NCI-H146 treated with DMSO at 0.1 percent for 48 hours (cell line): ENCODE measurements around the gene TCF12.
A peak's percentile ranks its signal among the peaks of the same experiment; 100 is the strongest.
"Not testable (repeated sequence)": the region's sequence is repeated elsewhere in the genome, so short reads cannot be mapped to it uniquely, and the experiment has no call there.

Experiments used
- DNase-seq: peaks from one replicate; lab custom pipeline; 2025; ENCODE audit not compliant: unreplicated experiment; lab: John Stamatoyannopoulos, UW

TCF12 gene

DNA sequence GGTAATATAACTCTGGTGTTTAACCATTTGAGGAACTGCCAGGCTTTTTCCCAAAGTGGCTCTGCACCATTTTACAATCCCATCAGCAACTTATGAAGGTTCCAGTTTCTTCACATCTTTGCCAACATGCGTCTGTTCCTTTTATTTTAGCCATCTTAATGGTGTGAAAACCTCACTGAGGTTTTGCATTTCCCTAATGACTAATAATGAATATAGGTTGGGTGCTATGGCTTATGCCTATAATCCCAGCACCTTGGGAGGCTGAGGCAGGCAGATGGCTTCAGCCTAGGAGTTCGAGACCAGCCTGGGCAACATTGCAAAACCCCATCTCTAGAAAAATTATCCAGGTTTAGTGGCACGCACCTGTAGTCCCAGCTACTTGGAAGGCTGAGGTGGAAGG lies 210.6 kb downstream of the TCF12 start:
- DNase-seq = no peak

DNA sequence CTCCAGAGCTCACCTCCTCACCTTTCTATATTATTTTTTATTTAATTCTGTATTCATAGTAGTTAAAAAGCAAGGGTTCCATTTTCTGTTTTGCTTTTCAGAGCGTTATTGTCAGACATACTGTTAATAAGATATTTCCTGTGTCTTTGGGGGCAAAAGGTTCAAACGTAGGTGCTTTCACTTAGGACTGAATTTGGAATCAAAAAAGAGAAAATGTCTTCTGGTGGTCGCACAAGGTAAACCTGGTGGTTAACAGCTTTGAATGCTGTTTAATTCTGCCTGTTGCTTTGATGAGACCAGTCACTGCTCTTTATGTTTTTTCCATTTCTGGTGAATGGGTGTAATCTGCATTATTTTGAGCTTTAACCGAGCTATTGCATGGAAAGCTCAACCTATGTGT lies 212.5 kb downstream of the TCF12 start:
- DNase-seq = no peak

DNA sequence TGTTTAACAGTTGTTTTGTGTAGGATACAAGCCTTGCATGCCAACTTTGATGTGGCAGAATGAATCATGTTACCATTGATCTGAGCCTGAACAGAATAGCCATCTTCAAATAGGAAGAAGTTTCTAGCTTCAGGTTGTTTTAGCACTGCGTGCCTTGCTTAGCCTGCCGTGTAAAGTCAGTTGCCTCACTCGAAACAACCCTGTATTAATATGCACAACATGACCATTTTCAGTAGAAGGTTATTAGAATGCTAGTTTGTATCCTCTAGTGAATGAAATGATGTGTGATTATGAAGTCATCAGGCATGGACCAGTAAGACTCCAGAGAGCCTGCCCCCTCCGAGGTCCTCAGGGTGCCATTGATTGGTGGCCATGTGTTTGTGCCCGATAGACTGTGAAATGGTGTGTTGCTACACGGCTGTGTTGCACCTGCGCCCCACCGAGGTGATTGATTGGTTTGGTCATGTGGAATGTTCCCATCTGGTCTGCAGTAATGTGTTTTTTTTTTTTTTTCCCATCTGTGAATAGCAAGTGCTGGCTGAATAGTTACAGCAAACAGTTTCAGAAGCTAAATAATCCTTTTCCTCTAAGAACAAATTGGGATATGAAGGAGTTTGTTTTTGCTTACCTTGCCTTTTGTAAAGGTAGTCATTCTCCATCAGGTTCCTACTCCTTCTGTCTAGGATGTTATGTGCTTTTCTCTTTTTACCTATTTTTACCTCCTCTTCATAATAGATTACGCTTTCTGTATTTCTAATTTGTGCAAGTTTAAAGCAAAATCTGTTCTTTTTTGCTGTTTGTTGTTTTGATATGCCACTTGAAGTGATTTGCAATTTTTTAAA lies 214.9 kb downstream of the TCF12 start:
- DNase-seq = peak; percentile 86

GRCh38 chr15:57134071-57134605 lies 215.7 kb downstream of the TCF12 start:
- no peak for DNase-seq

DNA sequence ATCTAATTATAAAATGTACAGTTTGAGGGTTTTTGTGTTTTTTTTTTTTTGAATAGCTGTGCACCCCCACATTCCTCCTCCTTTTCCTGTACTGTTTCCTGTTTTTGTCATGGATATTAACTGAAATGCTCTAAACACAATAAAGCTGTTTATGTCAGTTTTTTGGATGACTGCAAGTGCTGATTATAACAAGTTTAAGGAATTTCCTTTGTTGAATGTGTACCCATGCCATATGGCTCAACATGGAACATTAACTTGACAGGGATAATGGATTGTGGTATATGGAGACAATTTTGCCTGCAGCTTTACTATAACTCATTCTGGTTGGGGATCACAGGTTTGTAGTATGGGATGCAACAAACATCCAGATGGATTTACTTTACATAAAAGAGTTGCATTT lies 216.4 kb downstream of the TCF12 start:
- DNase-seq = no peak

- DNase-seq = no peak
Measured at GRCh38 chr15:57135800-57136199, 217.4 kb downstream of the TCF12 start.

DNA sequence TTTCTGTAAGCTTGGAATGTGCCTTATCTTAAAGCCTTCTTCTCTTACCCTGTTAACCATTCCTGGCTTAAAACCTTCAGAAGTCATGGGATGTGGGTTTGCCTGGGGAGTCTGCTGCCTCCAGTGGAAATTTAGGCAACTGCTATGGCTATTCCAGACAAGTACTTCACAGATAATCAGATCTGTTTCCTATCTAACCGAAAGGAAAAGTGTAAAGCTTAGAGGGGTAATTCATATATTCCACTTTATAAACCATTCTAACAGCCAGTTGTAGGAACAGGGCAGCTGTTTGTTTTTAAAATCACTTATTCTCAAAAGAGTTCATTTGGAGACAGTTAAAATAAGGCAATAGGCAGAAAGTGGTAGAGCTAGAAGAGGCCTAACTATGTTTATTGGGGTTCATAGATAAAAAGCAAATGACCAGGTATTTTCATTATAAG lies 219.9 kb downstream of the TCF12 start:
- no peak for DNase-seq

DNA sequence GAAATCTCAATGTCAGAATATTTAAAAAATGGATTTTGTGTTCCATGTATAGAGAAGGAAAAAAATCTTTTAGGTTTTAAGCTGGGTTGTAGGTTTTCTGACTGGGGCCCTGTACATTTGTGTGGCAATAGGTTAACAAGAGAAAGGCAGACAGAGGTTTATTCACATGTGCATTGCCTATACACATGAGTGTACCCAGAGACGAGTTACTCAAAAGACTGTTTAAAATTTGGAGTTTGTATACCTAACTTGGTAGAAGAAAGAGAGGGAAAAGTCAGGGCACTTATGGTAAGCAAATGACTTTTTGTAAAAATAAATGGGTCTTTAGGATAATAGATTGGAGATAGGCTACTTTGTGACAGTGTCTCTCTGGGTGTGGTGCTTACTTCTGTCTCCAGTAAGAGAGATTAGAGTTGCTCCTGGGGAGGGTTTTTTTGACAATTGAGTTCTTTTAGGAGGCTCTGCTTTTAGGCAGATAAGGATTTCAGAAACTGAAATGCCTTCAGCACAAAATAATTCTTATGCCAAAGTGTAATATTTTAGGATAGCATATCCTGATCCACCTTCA lies 225.2 kb downstream of the TCF12 start:
- DNase-seq = no peak

GRCh38 chr15:57144448-57144847 lies 226.0 kb downstream of the TCF12 start:
- DNase-seq = no peak

DNA sequence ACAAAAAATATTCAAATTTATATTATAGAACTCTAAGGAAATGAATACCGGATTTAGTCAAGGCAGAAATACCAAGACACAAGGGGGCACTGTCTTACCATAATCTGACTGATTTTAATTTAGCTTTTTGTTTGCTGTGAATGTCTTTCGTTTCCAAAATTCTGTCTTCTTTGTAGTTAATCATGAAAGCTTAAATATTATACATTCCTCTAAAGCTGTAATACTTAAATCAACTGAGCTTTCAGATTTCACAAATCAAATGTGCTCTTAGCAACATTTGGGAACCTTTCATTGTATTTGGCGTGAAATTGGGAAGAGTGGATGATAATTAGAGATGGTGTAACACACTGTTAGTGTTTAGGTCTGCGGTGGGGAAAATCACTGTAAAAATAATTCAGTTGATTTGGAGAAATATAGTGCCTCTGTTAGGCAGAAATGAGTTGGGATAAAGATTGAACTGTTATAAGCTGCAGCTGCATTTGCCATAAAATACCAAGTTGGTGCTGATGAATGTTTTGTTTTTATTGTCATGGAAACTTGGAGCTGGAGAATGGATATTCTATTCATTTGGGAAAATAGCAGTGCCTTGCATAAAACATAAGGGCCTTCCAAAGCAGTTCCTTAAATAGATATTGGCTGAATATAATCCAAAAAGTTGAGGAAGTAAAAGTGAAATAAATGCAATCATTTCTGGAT lies 228.2 kb downstream of the TCF12 start:
- DNase-seq = peak; percentile 38

- no peak for DNase-seq
Measured at GRCh38 chr15:57147621-57148020, 229.2 kb downstream of the TCF12 start.

GRCh38 chr15:57148262-57148661 lies 229.8 kb downstream of the TCF12 start:
- no peak for DNase-seq

- DNase-seq = no peak
Measured at GRCh38 chr15:57149196-57149595, 230.8 kb downstream of the TCF12 start.

DNA sequence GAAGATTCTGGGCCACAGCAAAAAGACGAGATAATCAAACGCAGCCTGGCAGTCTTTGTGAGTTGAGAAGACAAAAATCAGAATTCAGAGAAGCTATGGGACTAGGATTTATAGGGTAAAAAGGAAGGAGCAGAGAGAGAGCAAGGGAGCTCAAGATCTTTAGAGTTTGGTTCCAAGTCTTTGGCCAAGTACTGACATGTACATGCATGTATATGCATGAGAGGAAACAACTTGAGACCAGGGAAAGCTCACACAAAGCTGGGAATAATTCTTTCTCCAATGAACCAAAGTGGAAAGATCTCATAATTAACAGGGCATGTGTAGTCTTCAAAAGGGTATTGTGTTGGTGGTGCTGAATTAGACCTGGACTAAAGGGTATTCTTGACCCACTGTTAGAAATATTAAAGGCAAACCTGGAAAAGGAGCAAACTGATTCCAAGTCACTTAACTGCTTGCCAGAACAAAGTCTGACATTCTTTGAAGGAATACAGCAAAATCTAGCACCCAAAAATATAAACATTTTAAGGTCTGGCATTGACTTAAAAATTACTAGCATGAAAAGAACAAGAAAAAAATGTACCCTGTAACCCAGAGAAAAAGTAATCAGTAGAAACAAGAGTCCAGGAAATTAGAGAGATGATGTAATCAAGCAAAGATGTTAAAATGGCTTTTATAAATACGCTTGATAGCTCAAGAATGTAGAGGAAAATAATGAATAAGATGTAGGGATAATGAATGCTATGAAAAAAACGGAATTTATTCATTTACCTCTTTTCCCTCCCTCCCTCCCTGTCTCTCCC lies 231.8 kb downstream of the TCF12 start:
- DNase-seq = no peak

GRCh38 chr15:57150866-57151203 lies 232.4 kb downstream of the TCF12 start:
- DNase-seq = not testable (repeated sequence)

DNA sequence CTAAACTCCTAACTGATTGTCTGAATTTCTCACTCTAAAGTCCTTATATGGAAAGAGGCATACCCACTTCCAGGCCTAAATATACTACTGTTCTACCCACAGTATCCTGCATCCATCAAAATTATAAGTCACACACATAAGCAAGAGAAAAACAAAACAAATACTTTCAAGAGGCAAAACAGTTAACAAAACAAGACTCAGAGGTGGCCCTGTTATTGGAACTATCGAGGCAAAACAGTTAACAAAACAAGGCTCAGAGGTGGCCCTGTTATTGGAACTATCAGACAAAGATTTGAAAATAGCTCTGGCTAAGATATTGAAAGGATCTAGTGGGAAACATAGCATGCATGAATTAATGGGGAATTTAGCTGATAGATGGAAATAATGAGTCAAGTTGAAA lies 233.7 kb downstream of the TCF12 start:
- DNase-seq = no peak

GRCh38 chr15:57152666-57153539 lies 234.5 kb downstream of the TCF12 start:
- no peak for DNase-seq

DNA sequence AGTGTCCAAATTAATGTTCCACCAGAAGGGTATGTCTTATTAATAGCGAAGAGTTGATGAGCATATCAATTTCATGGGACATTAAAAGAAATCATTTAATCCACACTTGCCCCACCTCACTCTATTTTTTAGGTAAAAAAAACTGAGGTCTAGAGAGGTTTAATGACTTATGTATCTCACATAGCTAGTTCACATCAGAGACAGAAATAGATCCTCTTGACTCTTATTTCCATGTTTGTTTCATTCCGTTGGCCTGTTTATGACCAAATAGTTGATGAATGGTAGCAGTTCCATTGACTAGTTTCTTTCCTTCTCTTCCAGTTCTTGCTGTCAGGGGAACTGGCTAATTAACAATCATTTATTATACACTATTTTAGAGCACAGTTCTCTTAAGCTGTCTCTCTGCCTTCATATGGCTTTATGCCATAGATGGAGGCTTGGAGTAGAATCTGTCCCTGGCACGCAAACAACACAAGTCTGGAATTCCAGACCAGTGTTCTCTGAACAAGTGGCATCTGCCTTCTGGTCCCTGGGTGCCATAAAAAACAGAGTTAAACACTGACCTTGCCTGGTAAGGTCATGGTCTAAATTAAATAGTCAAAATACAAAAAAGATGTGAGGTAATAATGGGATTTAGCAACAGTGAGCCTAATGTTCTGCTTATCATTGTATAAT lies 237.9 kb downstream of the TCF12 start:
- no peak for DNase-seq

DNA sequence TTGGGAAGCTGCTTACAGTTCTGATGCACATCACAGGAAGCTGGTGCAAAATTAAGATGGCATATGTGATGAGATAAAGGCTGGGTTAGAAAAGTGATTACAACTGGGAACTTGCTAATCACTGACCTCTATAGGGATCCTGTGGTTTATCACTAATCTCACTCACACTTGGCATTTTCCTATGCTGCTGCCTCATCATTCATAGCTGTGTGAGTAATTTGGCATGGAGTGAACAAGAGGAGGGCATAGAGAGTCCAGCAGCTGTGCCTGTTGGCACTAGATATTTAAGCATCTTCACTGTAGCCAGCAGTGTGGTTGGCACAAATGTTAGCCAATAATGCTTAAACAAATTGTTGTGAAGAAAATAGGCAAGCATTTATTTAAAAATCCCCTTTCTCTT lies 240.1 kb downstream of the TCF12 start:
- peak; percentile 18 for DNase-seq
